HEK293 (cell line): ENCODE data around the gene ATP10A.

ENCODE experiments used
- CTCF ChIA-PET: fragments of 350-600 bp; formaldehyde crosslinking; extraction: SDS; loops from one replicate; lab custom pipeline; 2021; ENCODE audit warnings: antibody characterized with exemption; lab: Yijun Ruan, JAX
- POLR2A ChIA-PET: fragments of 300-600 bp; formaldehyde crosslinking; extraction: SDS; loops from one replicate; lab custom pipeline; 2020; ENCODE audit warnings: antibody characterized with exemption, inconsistent platforms; lab: Yijun Ruan, JAX
- H3K27ac ChIP-seq: fragments of 200-500 bp; sonication (Bioruptor generic); 2 replicates; pipeline ENCODE4 v1.5.1; 2014; ENCODE audit warnings: low read depth, low read length, control low read depth, inconsistent platforms; ENCODE audit errors: extremely low read depth
- H3K36me3 ChIP-seq, 2 experiments: fragments of 200-500 bp in 1 of 2; sonication (Bioruptor generic) in 1 of 2; 1 replicate in 1 of 2; 2 replicates in 1 of 2; pipeline ENCODE4 v1.5.1; 2014 to 2017; ENCODE audit warnings: inconsistent platforms in 2 of 2, low read length in 2 of 2; ENCODE audit not compliant: control insufficient read depth in 2 of 2, insufficient read depth in 1 of 2
- H3K4me1 ChIP-seq: fragments of 200-500 bp; sonication (Bioruptor generic); 2 replicates; pipeline ENCODE4 v1.5.1; 2014; ENCODE audit warnings: mild to moderate bottlenecking, low read length, inconsistent platforms; ENCODE audit not compliant: control insufficient read depth, insufficient read depth
- H3K4me3 ChIP-seq: 2 replicates; pipeline ENCODE4 v1.5.1; 2011; ENCODE audit warnings: low read depth, mild to moderate bottlenecking, control low read depth, low read length, moderate library complexity
- H3K9me3 ChIP-seq: fragments of 200-500 bp; sonication (Bioruptor generic); 2 replicates; pipeline ENCODE4 v1.5.1; 2014; ENCODE audit warnings: low read depth, low read length, inconsistent platforms; ENCODE audit not compliant: control insufficient read depth, insufficient read depth
- GLIS1 ChIP-seq: fragments of 450-650 bp; formaldehyde crosslinking; IDR thresholded peaks from 2 replicates; pipeline ENCODE4 v1.5.1; 2016; ENCODE audit warnings: missing biosample characterization, missing genetic modification characterization
- MYNN ChIP-seq: fragments of 450-650 bp; formaldehyde crosslinking; IDR thresholded peaks from 2 replicates; pipeline ENCODE4 v1.5.1; 2016; ENCODE audit warnings: missing biosample characterization, missing genetic modification characterization, borderline replicate concordance
- ZNF157 ChIP-seq: fragments of 450-650 bp; formaldehyde crosslinking; IDR thresholded peaks from 2 replicates; pipeline ENCODE4 v1.5.1; 2016; ENCODE audit warnings: missing biosample characterization, missing genetic modification characterization
- ZNF174 ChIP-seq: fragments of 450-650 bp; formaldehyde crosslinking; IDR thresholded peaks from 2 replicates; pipeline ENCODE4 v1.5.0; 2017; ENCODE audit warnings: missing biosample characterization, mild to moderate bottlenecking, missing genetic modification characterization
- ZNF266 ChIP-seq: fragments of 450-650 bp; formaldehyde crosslinking; IDR thresholded peaks from 2 replicates; pipeline ENCODE4 v1.5.1; 2016; ENCODE audit warnings: missing biosample characterization, missing genetic modification characterization, low read depth
- ZNF433 ChIP-seq: fragments of 450-650 bp; formaldehyde crosslinking; IDR thresholded peaks from 2 replicates; pipeline ENCODE4 v1.5.1; 2016; ENCODE audit warnings: missing biosample characterization, missing genetic modification characterization, low read depth
- ZNF555 ChIP-seq: fragments of 450-650 bp; formaldehyde crosslinking; conservative IDR thresholded peaks from 2 replicates; pipeline ENCODE4 v1.5.1; 2017; ENCODE audit warnings: missing biosample characterization, mild to moderate bottlenecking, missing genetic modification characterization, inconsistent platforms
- ZNF621 ChIP-seq: fragments of 450-650 bp; formaldehyde crosslinking; IDR thresholded peaks from 2 replicates; pipeline ENCODE4 v1.5.1; 2017; ENCODE audit warnings: missing biosample characterization, missing genetic modification characterization
- ZNF624 ChIP-seq: fragments of 450-650 bp; formaldehyde crosslinking; IDR thresholded peaks from 2 replicates; pipeline ENCODE4 v1.5.1; 2017; ENCODE audit warnings: missing biosample characterization, missing genetic modification characterization
- ZNF626 ChIP-seq: fragments of 450-650 bp; sonication (Bioruptor Pico); formaldehyde crosslinking; IDR thresholded peaks from 2 replicates; pipeline ENCODE4 v1.5.1; 2018; ENCODE audit warnings: missing biosample characterization, missing genetic modification characterization, inconsistent platforms
- TF ChIP-seq, protein P1 (sequence below): fragments of 450-650 bp; formaldehyde crosslinking; IDR thresholded peaks from 2 replicates; pipeline ENCODE4 v1.5.1; 2016; ENCODE audit warnings: missing biosample characterization, missing genetic modification characterization
- TF ChIP-seq, protein P2 (sequence below): sonication (generic); formaldehyde crosslinking; IDR thresholded peaks from 2 replicates; pipeline ENCODE4 v1.8.1; 2022; ENCODE audit warnings: mild to moderate bottlenecking, moderate library complexity, missing genetic modification reagents
- TF ChIP-seq, protein P3 (sequence below): fragments of 450-650 bp; formaldehyde crosslinking; IDR thresholded peaks from 2 replicates; pipeline ENCODE4 v1.5.1; 2017; ENCODE audit warnings: missing biosample characterization, mild to moderate bottlenecking, missing genetic modification characterization, moderate library complexity
- TF ChIP-seq, protein P4 (sequence below): fragments of 450-650 bp; formaldehyde crosslinking; IDR thresholded peaks from 2 replicates; pipeline ENCODE4 v1.5.1; 2016; ENCODE audit warnings: missing biosample characterization, missing genetic modification characterization

ATP10A gene

DNA sequence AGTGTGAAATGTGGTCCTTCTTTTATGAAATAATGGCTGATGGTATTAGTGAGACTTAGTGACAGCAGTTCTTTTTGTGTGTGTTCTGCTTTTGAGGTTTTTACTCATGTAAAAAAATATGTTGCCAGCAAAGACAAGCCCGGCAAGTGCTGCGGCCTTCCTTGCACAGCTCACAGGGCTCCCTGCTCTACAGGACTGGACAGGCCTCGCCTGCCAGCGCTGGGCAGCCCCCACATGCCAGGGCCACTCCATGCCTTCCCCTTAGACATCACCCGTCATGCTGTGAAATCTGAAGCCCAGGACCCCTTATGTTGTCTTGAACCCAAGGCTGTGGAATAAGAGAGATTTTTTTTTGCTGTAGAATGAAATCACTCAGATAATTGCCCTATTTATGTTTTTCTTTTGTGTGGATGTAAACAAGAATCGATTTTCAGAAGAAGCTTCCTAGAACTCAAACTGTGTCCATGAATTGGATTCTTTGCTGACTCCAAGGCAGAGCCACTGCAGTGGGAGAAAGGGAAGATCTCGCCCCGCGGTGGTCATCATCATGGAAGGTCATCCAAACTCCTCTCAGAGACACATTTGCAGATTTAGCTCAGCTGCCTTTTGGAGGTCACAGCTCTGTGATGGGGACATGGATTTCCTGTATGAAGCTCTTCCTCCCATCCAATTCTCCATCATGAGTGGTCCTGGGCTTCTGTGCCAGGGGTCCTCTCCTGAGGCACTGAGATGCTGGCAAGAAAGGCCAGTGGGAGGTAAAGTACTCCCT lies 150.8 kb downstream of the ATP10A start:
- CTCF ChIA-PET, result interaction anchor here (1.3 to 2.9 kb wide), 2 partner anchors 132 to 221 kb away, joined by 3 to 17 read pairs; no protein-coding TSS in a partner anchor
- POLR2A ChIA-PET, result no interaction called here

DNA sequence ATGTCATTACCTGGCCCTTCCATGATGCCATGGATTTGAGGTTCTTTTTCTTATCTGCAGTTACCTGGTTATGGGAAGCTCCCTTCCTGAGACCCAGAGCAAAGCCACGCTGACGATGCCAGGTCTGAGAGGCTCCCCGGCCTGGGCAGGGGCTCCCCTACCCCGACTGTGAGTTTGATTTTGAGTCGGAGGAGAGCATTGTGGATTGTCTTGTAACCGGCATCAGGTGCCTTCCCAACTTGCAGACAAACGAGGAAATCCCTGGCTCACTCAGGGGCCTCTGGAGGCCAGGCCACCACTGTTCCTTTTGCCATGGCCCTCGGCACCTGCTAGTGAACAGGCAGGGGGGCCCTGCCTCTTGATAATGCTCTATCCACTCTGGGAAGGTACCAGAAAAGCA lies 151.4 kb downstream of the ATP10A start:
- CTCF ChIA-PET, result interaction anchor here (1.3 to 2.9 kb wide), 4 partner anchors 16 to 222 kb away, joined by 3 to 19 read pairs (median 14); no protein-coding TSS in a partner anchor
- TF ChIP-seq ZNF624 (tag by site-specific recombination), result no peak
- TF ChIP-seq, protein P1, sequence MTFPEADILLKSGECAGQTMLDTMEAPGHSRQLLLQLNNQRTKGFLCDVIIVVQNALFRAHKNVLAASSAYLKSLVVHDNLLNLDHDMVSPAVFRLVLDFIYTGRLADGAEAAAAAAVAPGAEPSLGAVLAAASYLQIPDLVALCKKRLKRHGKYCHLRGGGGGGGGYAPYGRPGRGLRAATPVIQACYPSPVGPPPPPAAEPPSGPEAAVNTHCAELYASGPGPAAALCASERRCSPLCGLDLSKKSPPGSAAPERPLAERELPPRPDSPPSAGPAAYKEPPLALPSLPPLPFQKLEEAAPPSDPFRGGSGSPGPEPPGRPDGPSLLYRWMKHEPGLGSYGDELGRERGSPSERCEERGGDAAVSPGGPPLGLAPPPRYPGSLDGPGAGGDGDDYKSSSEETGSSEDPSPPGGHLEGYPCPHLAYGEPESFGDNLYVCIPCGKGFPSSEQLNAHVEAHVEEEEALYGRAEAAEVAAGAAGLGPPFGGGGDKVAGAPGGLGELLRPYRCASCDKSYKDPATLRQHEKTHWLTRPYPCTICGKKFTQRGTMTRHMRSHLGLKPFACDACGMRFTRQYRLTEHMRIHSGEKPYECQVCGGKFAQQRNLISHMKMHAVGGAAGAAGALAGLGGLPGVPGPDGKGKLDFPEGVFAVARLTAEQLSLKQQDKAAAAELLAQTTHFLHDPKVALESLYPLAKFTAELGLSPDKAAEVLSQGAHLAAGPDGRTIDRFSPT, result no peak
- TF ChIP-seq, protein P2, sequence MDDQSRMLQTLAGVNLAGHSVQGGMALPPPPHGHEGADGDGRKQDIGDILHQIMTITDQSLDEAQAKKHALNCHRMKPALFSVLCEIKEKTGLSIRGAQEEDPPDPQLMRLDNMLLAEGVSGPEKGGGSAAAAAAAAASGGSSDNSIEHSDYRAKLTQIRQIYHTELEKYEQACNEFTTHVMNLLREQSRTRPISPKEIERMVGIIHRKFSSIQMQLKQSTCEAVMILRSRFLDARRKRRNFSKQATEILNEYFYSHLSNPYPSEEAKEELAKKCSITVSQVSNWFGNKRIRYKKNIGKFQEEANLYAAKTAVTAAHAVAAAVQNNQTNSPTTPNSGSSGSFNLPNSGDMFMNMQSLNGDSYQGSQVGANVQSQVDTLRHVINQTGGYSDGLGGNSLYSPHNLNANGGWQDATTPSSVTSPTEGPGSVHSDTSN, result no peak
- Histone ChIP-seq H3K4me3 (no peak overlapping the region), H3K36me3 (no peaks in the 10 kb centered on the region), H3K9me3 (no peaks in the 10 kb centered on the region), H3K27ac (no peak overlapping the region), H3K4me1 (no peaks in the 10 kb centered on the region)
- POLR2A ChIA-PET, result no interaction called here

More for the DNA sequence above, 150.8 kb downstream of the ATP10A start:
- Histone ChIP-seq H3K36me3 (no peaks in the 10 kb centered on the region), H3K9me3 (no peaks in the 10 kb centered on the region), H3K4me1 (no peaks in the 10 kb centered on the region), H3K27ac (no peak overlapping the region), H3K4me3 (no peak overlapping the region)
- TF ChIP-seq ZNF266, result no peak
- TF ChIP-seq ZNF174, result no peak
- no peak for TF ChIP-seq MYNN (tag by site-specific recombination)

DNA sequence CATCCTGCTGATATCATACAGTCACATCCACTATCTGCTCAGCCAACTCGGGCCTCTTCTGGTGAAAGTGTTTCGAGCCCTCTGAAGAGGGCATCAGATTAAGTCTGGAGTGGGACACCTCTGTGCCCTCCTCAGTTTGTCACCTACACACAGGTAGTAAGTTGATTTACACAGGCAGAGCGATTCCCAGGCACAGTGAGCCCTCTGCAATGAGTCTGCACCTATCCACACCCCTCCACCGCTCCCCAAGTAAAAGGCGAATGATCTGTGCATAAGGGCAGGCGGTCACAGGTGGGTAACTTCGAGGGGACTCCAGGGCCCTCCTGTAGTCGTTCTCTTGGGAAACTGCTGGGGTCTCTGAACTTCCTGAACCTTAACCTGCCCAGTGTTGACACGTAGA lies 152.0 kb downstream of the ATP10A start:
- CTCF ChIA-PET, result interaction anchor here (1.3 to 2.9 kb wide), 4 partner anchors 15 to 222 kb away, joined by 3 to 19 read pairs (median 14); no protein-coding TSS in a partner anchor
- no peak for TF ChIP-seq ZNF157 (tag by site-specific recombination)
- TF ChIP-seq ZNF621 (tag by site-specific recombination), result no peak
- TF ChIP-seq, protein P3, sequence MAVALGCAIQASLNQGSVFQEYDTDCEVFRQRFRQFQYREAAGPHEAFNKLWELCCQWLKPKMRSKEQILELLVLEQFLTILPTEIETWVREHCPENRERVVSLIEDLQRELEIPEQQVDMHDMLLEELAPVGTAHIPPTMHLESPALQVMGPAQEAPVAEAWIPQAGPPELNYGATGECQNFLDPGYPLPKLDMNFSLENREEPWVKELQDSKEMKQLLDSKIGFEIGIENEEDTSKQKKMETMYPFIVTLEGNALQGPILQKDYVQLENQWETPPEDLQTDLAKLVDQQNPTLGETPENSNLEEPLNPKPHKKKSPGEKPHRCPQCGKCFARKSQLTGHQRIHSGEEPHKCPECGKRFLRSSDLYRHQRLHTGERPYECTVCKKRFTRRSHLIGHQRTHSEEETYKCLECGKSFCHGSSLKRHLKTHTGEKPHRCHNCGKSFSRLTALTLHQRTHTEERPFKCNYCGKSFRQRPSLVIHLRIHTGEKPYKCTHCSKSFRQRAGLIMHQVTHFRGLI (tag by site-specific recombination), result no peak
- no peak for TF ChIP-seq ZNF433 (tag by site-specific recombination)
- TF ChIP-seq ZNF626 (tag by site-specific recombination), result no peak
- TF ChIP-seq, protein P4, sequence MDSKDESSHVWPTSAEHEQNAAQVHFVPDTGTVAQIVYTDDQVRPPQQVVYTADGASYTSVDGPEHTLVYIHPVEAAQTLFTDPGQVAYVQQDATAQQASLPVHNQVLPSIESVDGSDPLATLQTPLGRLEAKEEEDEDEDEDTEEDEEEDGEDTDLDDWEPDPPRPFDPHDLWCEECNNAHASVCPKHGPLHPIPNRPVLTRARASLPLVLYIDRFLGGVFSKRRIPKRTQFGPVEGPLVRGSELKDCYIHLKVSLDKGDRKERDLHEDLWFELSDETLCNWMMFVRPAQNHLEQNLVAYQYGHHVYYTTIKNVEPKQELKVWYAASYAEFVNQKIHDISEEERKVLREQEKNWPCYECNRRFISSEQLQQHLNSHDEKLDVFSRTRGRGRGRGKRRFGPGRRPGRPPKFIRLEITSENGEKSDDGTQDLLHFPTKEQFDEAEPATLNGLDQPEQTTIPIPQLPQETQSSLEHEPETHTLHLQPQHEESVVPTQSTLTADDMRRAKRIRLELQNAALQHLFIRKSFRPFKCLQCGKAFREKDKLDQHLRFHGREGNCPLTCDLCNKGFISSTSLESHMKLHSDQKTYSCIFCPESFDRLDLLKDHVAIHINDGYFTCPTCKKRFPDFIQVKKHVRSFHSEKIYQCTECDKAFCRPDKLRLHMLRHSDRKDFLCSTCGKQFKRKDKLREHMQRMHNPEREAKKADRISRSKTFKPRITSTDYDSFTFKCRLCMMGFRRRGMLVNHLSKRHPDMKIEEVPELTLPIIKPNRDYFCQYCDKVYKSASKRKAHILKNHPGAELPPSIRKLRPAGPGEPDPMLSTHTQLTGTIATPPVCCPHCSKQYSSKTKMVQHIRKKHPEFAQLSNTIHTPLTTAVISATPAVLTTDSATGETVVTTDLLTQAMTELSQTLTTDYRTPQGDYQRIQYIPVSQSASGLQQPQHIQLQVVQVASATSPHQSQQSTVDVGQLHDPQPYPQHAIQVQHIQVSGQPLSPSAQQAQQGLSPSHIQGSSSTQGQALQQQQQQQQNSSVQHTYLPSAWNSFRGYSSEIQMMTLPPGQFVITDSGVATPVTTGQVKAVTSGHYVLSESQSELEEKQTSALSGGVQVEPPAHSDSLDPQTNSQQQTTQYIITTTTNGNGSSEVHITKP (tag by site-specific recombination), result no peak
- TF ChIP-seq GLIS1 (tag by site-specific recombination), result no peak
- no peak for TF ChIP-seq ZNF555
- Histone ChIP-seq H3K36me3 (no peaks in the 10 kb centered on the region), H3K4me1 (no peaks in the 10 kb centered on the region), H3K9me3 (no peaks in the 10 kb centered on the region), H3K4me3 (no peak overlapping the region), H3K27ac (no peak overlapping the region)
- POLR2A ChIA-PET, result no interaction called here
